Measurements from ENCODE around the gene REX1BD. TPM values are rescaled to one million over a fixed set of nuclear protein-coding genes. Genes with fewer than 3 reads are reported as not detected.
A peak's percentile ranks its signal among the peaks of the same experiment; 100 is the strongest.

The REX1BD gene
- total RNA-seq, 1 experiment from 2014 or later: 61.4 TPM

GRCh38 chr19:18636183-18636968, 47.8 kb downstream of the REX1BD start:
- Histone ChIP-seq H3K4me3 (ENCODE audit: low read depth, low read length, poor library complexity, severe bottlenecking) (peak overlapping the region; percentile 99), H3K27ac (ENCODE audit: low read depth, low read length, poor library complexity, severe bottlenecking) (peak overlapping the region; percentile 94), H3K27me3 (replicated peaks; ENCODE audit: insufficient read depth, low read depth, low read length, poor library complexity) (no peaks in the 10 kb centered on the region), H3K4me1 (ENCODE audit: insufficient read depth, low read length, poor library complexity, severe bottlenecking) (peaks cover 13% of the 10 kb centered on the region), H3K9me3 (ENCODE audit: low read depth, low read length, poor library complexity, severe bottlenecking) (no peaks in the 10 kb centered on the region), H3K36me3 (ENCODE audit: insufficient read depth, low read length, poor library complexity, severe bottlenecking) (no peaks in the 10 kb centered on the region)
- TF ChIP-seq, protein P1, sequence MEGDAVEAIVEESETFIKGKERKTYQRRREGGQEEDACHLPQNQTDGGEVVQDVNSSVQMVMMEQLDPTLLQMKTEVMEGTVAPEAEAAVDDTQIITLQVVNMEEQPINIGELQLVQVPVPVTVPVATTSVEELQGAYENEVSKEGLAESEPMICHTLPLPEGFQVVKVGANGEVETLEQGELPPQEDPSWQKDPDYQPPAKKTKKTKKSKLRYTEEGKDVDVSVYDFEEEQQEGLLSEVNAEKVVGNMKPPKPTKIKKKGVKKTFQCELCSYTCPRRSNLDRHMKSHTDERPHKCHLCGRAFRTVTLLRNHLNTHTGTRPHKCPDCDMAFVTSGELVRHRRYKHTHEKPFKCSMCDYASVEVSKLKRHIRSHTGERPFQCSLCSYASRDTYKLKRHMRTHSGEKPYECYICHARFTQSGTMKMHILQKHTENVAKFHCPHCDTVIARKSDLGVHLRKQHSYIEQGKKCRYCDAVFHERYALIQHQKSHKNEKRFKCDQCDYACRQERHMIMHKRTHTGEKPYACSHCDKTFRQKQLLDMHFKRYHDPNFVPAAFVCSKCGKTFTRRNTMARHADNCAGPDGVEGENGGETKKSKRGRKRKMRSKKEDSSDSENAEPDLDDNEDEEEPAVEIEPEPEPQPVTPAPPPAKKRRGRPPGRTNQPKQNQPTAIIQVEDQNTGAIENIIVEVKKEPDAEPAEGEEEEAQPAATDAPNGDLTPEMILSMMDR (conservative IDR thresholded peaks at IDR 0.05; ENCODE audit: low read depth, low read length): no peak
- TF ChIP-seq EZH2 (IDR thresholded peaks at IDR 0.05; ENCODE audit: borderline replicate concordance, low read depth, low read length, poor library complexity, severe bottlenecking): no peak
- intact Hi-C loops (cut with micrococcal nuclease; ENCODE audit: unreplicated experiment): no loop called here
- CTCF ChIA-PET: no interaction called here
- DNase-seq (ENCODE audit: low spot score): peak; percentile 98
- POLR2A ChIA-PET (ENCODE audit: low non-redundant PET): no interaction called here
- BruUV-seq (replicated peaks): no TSS peak

DNA sequence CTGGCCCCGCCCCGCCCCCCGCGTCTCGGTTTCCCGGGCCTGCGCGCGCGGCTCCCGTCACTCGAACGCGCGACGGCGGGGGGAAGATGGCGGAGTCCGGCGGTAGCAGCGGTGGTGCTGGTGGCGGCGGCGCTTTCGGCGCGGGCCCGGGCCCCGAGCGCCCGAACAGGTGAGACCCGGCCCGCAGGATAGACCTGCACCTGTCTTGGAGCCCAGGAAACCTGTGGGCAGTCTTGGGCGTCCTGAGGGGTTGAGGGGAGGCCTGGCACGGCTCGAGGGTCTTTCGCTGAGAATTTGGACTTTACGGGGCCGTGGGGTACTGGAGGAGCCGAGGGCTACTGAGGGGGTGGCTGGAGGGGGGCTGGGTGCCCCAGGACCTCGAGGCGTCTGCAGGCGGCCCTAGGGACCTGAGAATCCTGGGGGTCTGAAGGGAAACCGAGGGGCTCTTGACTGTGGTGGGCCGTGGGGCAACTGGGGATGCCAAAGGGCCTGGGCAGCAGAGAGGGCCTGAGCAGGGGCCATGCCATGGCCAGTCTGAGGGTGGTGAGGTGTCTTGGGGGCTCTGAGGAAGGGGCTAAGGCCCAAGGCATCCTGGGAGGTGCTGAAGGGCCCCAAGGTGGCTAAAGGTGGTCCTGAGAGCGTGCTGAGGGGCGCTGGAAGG, 48.5 kb downstream of the REX1BD start, which contains the start of gene KLHL26:
Gene KLHL26, plus strand, starts transcription at position 60 of the 661 bp plus-strand sequence. Its CDS starts 27 bp downstream, at position 87.
- Histone ChIP-seq H3K27me3 (replicated peaks; ENCODE audit: insufficient read depth, low read depth, low read length, poor library complexity) (no peaks in the 10 kb centered on the region), H3K4me3 (ENCODE audit: low read depth, low read length, poor library complexity, severe bottlenecking) (peak within 1 kb of the TSS; percentile 99), H3K36me3 (ENCODE audit: insufficient read depth, low read length, poor library complexity, severe bottlenecking) (no peaks in the 10 kb centered on the region), H3K4me1 (ENCODE audit: insufficient read depth, low read length, poor library complexity, severe bottlenecking) (peaks cover 13% of the 10 kb centered on the region), H3K27ac (ENCODE audit: low read depth, low read length, poor library complexity, severe bottlenecking) (peak within 1 kb of the TSS; percentile 94), H3K9me3 (ENCODE audit: low read depth, low read length, poor library complexity, severe bottlenecking) (no peaks in the 10 kb centered on the region)
- ChIA-PET POLR2A (ENCODE audit: low non-redundant PET) (no interaction called here), CTCF (no interaction called here)
- TF ChIP-seq, protein P1 (conservative IDR thresholded peaks at IDR 0.05; ENCODE audit: low read depth, low read length): no peak
- no peak for TF ChIP-seq EZH2 (IDR thresholded peaks at IDR 0.05; ENCODE audit: borderline replicate concordance, low read depth, low read length, poor library complexity, severe bottlenecking)
- intact Hi-C loops (cut with micrococcal nuclease; ENCODE audit: unreplicated experiment): no loop called here
- no TSS peak for BruUV-seq (replicated peaks)
- no peak for DNase-seq (ENCODE audit: low spot score)

GRCh38 chr19:18637673-18638630, 49.4 kb downstream of the REX1BD start:
- Histone ChIP-seq H3K4me3 (ENCODE audit: low read depth, low read length, poor library complexity, severe bottlenecking) (peak overlapping the region; percentile 99), H3K27ac (ENCODE audit: low read depth, low read length, poor library complexity, severe bottlenecking) (peak overlapping the region; percentile 94), H3K36me3 (ENCODE audit: insufficient read depth, low read length, poor library complexity, severe bottlenecking) (no peaks in the 10 kb centered on the region), H3K27me3 (replicated peaks; ENCODE audit: insufficient read depth, low read depth, low read length, poor library complexity) (no peaks in the 10 kb centered on the region), H3K4me1 (ENCODE audit: insufficient read depth, low read length, poor library complexity, severe bottlenecking) (peaks cover 13% of the 10 kb centered on the region), H3K9me3 (ENCODE audit: low read depth, low read length, poor library complexity, severe bottlenecking) (no peaks in the 10 kb centered on the region)
- ChIA-PET CTCF (no interaction called here), POLR2A (ENCODE audit: low non-redundant PET) (no interaction called here)
- no TSS peak for BruUV-seq (replicated peaks)
- intact Hi-C loops (cut with micrococcal nuclease; ENCODE audit: unreplicated experiment): no loop called here
- no peak for DNase-seq (ENCODE audit: low spot score)
- TF ChIP-seq EZH2 (IDR thresholded peaks at IDR 0.05; ENCODE audit: borderline replicate concordance, low read depth, low read length, poor library complexity, severe bottlenecking): no peak
- TF ChIP-seq, protein P1 (conservative IDR thresholded peaks at IDR 0.05; ENCODE audit: low read depth, low read length): no peak
